ENCODE results near the gene AP3M1.

Gene AP3M1

DNA sequence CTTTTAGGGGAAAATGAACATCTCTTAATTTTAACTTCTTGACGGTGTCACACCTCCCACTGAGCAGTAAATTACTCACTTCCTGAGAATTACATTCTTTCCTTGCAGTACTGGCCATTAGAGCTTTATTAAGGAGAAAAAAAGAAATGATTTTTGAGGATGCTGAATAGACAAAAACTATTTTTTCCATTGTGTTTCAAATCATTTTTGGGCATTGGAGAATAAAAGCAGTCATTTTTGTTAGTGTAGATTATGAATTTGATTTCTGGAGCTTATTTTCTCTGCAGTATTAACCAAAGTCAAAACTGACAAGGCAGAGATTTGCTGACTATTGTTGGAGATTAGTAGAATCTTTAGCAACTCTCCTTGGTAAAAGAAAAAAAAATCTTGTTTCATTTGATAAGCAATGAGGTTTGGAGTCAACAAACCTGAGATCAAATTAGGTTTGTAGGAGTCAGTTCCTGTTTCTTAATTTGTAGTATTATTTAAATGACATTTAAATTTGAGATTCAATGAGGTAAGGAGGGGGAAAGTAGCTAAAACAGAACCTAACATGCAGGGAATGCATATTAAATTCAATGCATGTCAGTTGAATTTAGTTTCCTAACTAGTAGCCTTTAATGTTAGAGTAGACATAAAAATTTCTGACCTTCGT, 70.6 kb downstream of the AP3M1 start:
- DNase-seq (ENCODE audit: low read depth in 2 of 2): no peak

DNA sequence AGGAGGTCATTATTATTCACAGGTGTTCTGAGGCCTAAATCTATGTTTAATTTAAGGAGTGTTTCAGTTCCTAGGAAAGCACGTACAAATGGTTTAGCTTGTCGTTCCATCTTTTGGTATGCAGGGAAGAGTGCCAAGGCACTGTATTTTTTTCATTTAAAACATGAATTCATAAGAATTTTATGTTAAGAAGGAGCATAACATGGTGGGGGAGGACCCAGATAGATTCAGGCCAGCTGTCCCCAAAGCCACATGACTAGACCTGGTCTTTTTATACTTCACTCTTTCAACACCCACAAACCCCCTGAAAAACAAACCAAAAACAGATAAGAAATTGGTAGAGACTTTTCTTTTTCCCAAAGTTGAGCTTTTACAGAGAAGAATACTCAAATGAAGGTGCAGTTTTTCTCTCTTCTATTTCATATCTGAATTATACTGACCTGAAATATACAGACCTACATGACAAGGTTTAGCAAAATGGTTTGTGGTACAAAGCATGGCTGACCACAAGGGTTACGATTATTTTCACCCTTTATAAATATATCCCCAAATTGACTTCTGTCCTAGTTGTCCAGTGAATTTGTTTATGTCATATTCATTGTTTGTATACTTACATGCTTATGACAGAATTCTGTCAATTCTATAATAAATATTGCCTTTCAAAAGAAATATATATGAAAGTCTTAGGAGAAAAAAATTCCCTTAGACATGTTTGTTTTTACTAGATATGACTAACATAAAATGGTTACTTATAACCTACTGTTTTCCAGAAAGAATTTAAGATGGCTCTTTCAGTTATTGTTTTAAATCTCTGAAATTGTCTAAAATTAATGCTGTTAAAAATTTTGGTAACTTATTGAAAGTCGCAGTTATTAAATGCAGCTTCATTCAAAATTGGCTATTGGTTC, 71.3 kb downstream of the AP3M1 start:
- DNase-seq (ENCODE audit: low read depth in 2 of 2): no peak

DNA sequence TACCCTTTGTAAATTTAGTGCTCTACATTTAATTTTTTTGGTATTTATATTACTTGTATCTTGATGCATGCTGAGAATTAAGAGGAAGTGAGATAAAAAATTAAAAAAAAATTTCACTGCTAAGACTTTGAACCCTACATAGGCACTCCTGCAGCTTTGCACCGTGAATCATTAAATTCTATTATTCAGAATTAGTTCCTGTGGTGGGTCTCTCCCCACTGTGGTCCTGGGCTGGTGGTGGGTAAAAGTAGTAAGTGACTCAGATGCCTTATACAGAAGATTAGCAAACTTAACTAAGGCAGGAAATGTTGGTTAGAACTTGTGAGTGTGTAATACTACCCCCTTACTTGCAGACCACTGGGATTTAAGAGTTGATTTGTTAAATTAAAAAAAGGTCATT, 72.6 kb downstream of the AP3M1 start:
- peak in 1 of 2 experiments; percentile 40 for DNase-seq (ENCODE audit: low read depth in 2 of 2)

DNA sequence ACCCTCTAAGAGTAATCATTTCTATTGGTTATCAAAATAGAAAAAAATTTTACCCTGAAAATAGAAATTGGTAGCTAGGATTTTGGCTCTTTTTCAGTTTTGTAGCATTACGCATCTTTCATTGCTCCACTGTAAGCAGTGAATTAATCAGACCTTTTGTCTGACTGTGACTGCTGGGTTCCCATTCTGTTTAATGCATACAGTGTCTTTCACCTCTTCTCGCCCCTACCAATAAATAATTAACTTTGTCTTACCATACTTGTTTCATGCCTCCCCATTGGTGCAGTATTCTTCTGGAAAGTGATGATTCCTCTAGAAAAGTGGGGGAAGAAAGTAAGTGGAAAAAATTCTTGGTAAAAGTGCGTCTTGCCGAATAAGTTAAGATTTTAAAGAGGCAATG, 73.2 kb downstream of the AP3M1 start:
- no peak for DNase-seq (ENCODE audit: low read depth in 2 of 2)

DNA sequence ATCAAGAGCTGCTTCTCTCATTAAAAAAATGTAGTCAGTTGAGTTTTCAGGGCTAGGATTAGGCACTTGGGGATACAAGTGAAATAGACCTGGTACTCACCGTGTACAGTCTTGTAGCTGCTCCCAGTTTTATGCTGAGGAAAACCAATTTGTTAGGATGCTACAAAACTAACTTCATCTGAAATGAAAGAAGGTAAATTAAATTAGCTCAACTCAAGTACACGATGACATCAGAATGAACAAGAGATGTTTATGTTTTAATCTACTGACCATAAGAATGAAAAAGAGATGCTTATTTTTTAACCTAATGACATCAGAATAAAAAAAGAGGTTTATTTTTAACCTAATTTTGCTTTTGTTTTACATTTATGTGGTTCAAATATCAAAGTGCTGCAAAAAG, 73.7 kb downstream of the AP3M1 start:
- DNase-seq (ENCODE audit: low read depth in 2 of 2): no peak

DNA sequence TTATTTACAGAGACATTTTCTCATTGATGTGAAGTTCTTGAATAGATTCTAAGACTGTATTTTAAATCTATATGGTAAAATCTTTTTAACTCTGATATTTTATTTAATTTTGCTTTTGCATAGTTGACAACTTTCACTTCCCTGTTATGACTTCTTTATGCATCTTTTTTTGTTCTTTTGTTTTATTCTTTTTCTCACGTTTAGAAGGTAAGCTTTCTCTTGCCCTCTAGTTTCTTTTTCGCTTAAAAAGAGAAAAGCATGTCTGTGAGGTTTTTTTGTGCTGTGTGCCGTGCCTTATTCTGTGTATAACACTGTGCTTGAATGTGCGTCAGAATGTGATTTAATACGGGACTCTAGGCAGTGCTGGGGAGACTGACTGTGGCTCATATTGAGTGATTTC, 74.7 kb downstream of the AP3M1 start:
- no peak for DNase-seq (ENCODE audit: low read depth in 2 of 2)

DNA sequence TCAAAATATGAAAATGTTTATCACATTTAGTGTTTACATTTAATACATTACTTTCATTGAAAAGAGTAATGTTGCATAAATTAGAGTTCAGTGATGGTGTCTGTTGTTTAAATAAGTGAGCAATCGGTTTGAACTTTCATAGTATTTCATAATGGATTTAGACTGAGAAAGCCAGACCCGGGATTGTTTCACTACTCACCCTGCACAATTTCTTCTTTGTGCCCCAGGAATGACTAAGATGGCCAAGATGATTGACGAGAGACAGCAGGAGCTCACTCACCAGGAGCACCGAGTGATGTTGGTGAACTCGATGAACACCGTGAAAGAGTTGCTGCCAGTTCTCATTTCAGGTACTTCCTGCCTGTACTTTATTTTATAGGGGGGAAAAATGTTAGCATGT, 78.1 kb downstream of the AP3M1 start:
- DNase-seq (ENCODE audit: low read depth in 2 of 2): no peak

DNA sequence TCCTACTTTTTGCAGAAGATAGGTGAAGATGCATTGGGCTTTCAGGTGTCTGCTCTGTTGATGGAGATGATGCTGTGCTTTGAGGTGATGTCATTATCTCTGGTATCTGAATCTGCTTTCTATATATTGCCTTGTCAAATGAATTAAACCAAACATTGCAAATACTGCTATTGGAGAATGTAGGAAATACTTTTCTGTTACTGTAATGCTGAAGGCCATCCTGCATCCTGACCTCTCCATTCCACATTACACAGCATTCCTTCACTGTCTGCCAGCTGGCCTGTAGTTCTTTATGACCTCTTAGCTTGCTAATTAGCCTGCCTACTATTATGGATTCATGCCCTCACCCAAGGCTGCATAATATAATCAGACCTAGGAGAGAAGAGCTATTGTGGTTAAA, 79.5 kb downstream of the AP3M1 start:
- DNase-seq (ENCODE audit: low read depth in 2 of 2): no peak

All from stimulated activated CD4-positive, alpha-beta T cell treated with anti-CD3 and anti-CD28 coated beads, Interleukin-12 subunit alpha, Interleukin-12 subunit beta, amount 100 ng/mL, for 24 hours (primary cell).